Vagina (tissue), 2 donors: ENCODE measurements around the gene ERF. TPM values are rescaled to one million over a fixed set of nuclear protein-coding genes. Genes with fewer than 3 reads are reported as not detected.

Experiments
- DNase-seq, 2 donors: peaks; one replicate each; pipeline ENCODE4 v3.0.0-alpha.2; 2017; ENCODE audit errors: extremely low spot score in 2 of 2
- H3K27ac ChIP-seq: fragments of 200-600 bp; sonication (generic); one replicate; pipeline ENCODE4 v1.5.1; 2019
- H3K27me3 ChIP-seq: fragments of 200-600 bp; sonication (generic); one replicate; pipeline ENCODE4 v1.5.1; 2019
- H3K36me3 ChIP-seq, 2 donors: fragments of 200-600 bp; sonication (generic); one replicate each; pipeline ENCODE4 v1.5.1; 2017 to 2019
- H3K4me1 ChIP-seq: fragments of 200-600 bp; sonication (generic); one replicate; pipeline ENCODE4 v1.5.1; 2019
- H3K4me3 ChIP-seq, 2 donors: fragments of 200-600 bp; sonication (generic); 1 replicate in 1 of 2; 2 replicates in 1 of 2; pipeline ENCODE4 v1.5.1; 2016 to 2019
- H3K9me3 ChIP-seq: fragments of 200-600 bp; sonication (generic); one replicate; pipeline ENCODE4 v1.5.1; 2019
- POLR2A ChIP-seq, 2 donors: fragments of 450-650 bp; IDR thresholded peaks; one replicate each; pipeline ENCODE4 v1.6.1; 2017; ENCODE audit warnings: antibody characterized with exemption in 2 of 2, mild to moderate bottlenecking in 2 of 2, moderate library complexity in 2 of 2
- POLR2AphosphoS5 ChIP-seq, 2 donors: sonication (generic); formaldehyde crosslinking; IDR thresholded peaks; one replicate each; pipeline ENCODE4 v1.9.0; 2017; ENCODE audit warnings: antibody characterized with exemption in 2 of 2, mild to moderate bottlenecking in 2 of 2, low read depth in 1 of 2; ENCODE audit not compliant: insufficient read depth in 1 of 2
- intact Hi-C: fragments of 100-400 bp; cut with DNase I; formaldehyde crosslinking; loops from one replicate; pipeline ENCODE4 v1.15.1; 2023
- total RNA-seq: library from RNA; depleted of rRNA; stranded (reverse); fragments of >200 nt; gene quantifications from one replicate; pipeline ENCODE4 v1.2.3, GENCODE V29; 2016
- TF ChIP-seq, protein P1 (sequence below), 3 experiments: fragments of 450-650 bp in 2 of 3; fragments of 200-600 bp in 1 of 3; sonication (generic) in 1 of 3; IDR thresholded peaks; one replicate each; pipeline ENCODE4 v1.5.1; 2017 to 2019; ENCODE audit warnings: antibody characterized with exemption in 3 of 3, mild to moderate bottlenecking in 2 of 3, moderate library complexity in 2 of 3

The ERF gene
- total RNA-seq, 1 donor from 2014 or later: 44.7 TPM

DNA sequence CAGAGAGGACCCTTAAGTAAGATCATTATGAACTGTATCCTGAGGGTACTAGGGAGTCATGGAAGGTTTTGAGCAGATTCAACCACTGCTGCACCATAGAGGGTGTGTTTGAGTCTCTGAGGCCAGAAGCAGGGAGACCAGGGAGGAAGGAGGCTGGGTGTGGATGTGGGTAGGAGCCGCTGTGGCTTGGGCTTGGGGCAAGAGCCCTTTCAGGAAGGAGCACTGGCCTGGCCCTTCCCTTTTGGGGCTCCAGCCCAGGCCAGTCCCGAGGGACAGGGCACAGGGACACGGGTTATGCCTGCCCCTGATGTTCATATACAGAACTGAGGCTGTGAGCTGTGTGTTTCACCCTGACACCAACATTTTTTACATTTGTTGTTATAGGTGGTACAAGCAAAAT lies 21.4 kb upstream of the ERF start:
- intact Hi-C loops: no loop called here
- no peak for DNase-seq
- peaks cover 79% of the 10 kb centered on the region for H3K4me1 ChIP-seq

GRCh38 chr19:42275517-42275916 lies 20.6 kb upstream of the ERF start:
- no peaks in the 10 kb centered on the region for H3K27me3 ChIP-seq
- no peaks in the 10 kb centered on the region for H3K9me3 ChIP-seq
- no peak for DNase-seq
- no peak overlapping the region for H3K27ac ChIP-seq
- H3K36me3 ChIP-seq: peaks cover 0 to 28% of the 10 kb centered on the region in 2 donors
- TF ChIP-seq POLR2AphosphoS5 (IDR thresholded peaks at IDR 0.05; ENCODE audit: insufficient read depth in 1 of 2, low read depth in 1 of 2): no peak
- TF ChIP-seq, protein P1, sequence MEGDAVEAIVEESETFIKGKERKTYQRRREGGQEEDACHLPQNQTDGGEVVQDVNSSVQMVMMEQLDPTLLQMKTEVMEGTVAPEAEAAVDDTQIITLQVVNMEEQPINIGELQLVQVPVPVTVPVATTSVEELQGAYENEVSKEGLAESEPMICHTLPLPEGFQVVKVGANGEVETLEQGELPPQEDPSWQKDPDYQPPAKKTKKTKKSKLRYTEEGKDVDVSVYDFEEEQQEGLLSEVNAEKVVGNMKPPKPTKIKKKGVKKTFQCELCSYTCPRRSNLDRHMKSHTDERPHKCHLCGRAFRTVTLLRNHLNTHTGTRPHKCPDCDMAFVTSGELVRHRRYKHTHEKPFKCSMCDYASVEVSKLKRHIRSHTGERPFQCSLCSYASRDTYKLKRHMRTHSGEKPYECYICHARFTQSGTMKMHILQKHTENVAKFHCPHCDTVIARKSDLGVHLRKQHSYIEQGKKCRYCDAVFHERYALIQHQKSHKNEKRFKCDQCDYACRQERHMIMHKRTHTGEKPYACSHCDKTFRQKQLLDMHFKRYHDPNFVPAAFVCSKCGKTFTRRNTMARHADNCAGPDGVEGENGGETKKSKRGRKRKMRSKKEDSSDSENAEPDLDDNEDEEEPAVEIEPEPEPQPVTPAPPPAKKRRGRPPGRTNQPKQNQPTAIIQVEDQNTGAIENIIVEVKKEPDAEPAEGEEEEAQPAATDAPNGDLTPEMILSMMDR (IDR thresholded peaks at IDR 0.05): no peak
- TF ChIP-seq POLR2A (IDR thresholded peaks at IDR 0.05): no peak
- intact Hi-C loops: no loop called here
- peaks cover 82% of the 10 kb centered on the region for H3K4me1 ChIP-seq
- no peak overlapping the region for H3K4me3 ChIP-seq

More for the DNA sequence above, 21.4 kb upstream of the ERF start:
- Histone ChIP-seq H3K27ac (peak overlapping the region; percentile 100), H3K4me3 (no peak overlapping the region), H3K27me3 (no peaks in the 10 kb centered on the region), H3K36me3 (peaks cover 0 to 28% of the 10 kb centered on the region in 2 donors), H3K9me3 (no peaks in the 10 kb centered on the region)
- TF ChIP-seq POLR2AphosphoS5 (IDR thresholded peaks at IDR 0.05; ENCODE audit: insufficient read depth in 1 of 2, low read depth in 1 of 2) (no peak), POLR2A (IDR thresholded peaks at IDR 0.05) (no peak)
- TF ChIP-seq, protein P1 (IDR thresholded peaks at IDR 0.05): no peak

- no peak for DNase-seq
- Histone ChIP-seq H3K27me3 (no peaks in the 10 kb centered on the region), H3K36me3 (peaks cover 0 to 28% of the 10 kb centered on the region in 2 donors), H3K4me3 (no peak overlapping the region), H3K9me3 (no peaks in the 10 kb centered on the region), H3K27ac (no peak overlapping the region), H3K4me1 (peaks cover 86% of the 10 kb centered on the region)
- TF ChIP-seq POLR2A (IDR thresholded peaks at IDR 0.05): no peak
- TF ChIP-seq POLR2AphosphoS5 (IDR thresholded peaks at IDR 0.05; ENCODE audit: insufficient read depth in 1 of 2, low read depth in 1 of 2): no peak
- TF ChIP-seq, protein P1 (IDR thresholded peaks at IDR 0.05): no peak
- intact Hi-C loops: no loop called here
These were observed 20.2 kb upstream of the ERF start for GRCh38 chr19:42275103-42275502.

GRCh38 chr19:42274065-42274682 lies 19.2 kb upstream of the ERF start:
- Histone ChIP-seq H3K27ac (no peak overlapping the region), H3K4me3 (no peak overlapping the region), H3K36me3 (peaks cover 0 to 28% of the 10 kb centered on the region in 2 donors), H3K9me3 (no peaks in the 10 kb centered on the region), H3K27me3 (no peaks in the 10 kb centered on the region), H3K4me1 (peaks cover 86% of the 10 kb centered on the region)
- intact Hi-C loops: no loop called here
- DNase-seq: no peak
- TF ChIP-seq POLR2A (IDR thresholded peaks at IDR 0.05) (no peak), POLR2AphosphoS5 (IDR thresholded peaks at IDR 0.05; ENCODE audit: insufficient read depth in 1 of 2, low read depth in 1 of 2) (no peak)
- TF ChIP-seq, protein P1 (IDR thresholded peaks at IDR 0.05): no peak

- H3K9me3 ChIP-seq: no peaks in the 10 kb centered on the region
- no peak overlapping the region for H3K4me3 ChIP-seq
- peaks cover 0 to 28% of the 10 kb centered on the region in 2 donors for H3K36me3 ChIP-seq
- no peak for TF ChIP-seq POLR2AphosphoS5 (IDR thresholded peaks at IDR 0.05; ENCODE audit: insufficient read depth in 1 of 2, low read depth in 1 of 2)
- TF ChIP-seq POLR2A (IDR thresholded peaks at IDR 0.05): no peak
- TF ChIP-seq, protein P1 (IDR thresholded peaks at IDR 0.05): no peak
- DNase-seq: no peak
- no peak overlapping the region for H3K27ac ChIP-seq
- intact Hi-C loops: no loop called here
- peaks cover 80% of the 10 kb centered on the region for H3K4me1 ChIP-seq
- H3K27me3 ChIP-seq: no peaks in the 10 kb centered on the region
These were observed 18.6 kb upstream of the ERF start for GRCh38 chr19:42273407-42274064.
